ENCODE results near the gene RTKN2. TPM values are rescaled to one million over a fixed set of nuclear protein-coding genes. Genes with fewer than 3 reads are reported as not detected.

Gene RTKN2
- total RNA-seq, 1 donor from 2014 or later = 8.1 TPM

- no peak for DNase-seq
These were observed 96.9 kb downstream of the RTKN2 start for GRCh38 chr10:62171791-62172190.

- no peak for DNase-seq
These were observed 97.9 kb downstream of the RTKN2 start for GRCh38 chr10:62170732-62171131.

GRCh38 chr10:62166331-62167131 is 102.1 kb downstream of the RTKN2 start:
- DNase-seq = peak; percentile 10

GRCh38 chr10:62165803-62166202 is 102.8 kb downstream of the RTKN2 start:
- DNase-seq = no peak

GRCh38 chr10:62163024-62163423 is 105.6 kb downstream of the RTKN2 start:
- no peak for DNase-seq

- DNase-seq = no peak
These were observed 106.2 kb downstream of the RTKN2 start for GRCh38 chr10:62162261-62162981.

GRCh38 chr10:62159351-62159750 is 109.3 kb downstream of the RTKN2 start:
- DNase-seq = no peak

- DNase-seq = no peak
These were observed 111.0 kb downstream of the RTKN2 start for GRCh38 chr10:62157601-62158000.

GRCh38 chr10:62155054-62155680 is 113.5 kb downstream of the RTKN2 start:
- DNase-seq = no peak

GRCh38 chr10:62154231-62154630 is 114.4 kb downstream of the RTKN2 start:
- DNase-seq = no peak

GRCh38 chr10:62153191-62153590 is 115.5 kb downstream of the RTKN2 start:
- no peak for DNase-seq

GRCh38 chr10:62149621-62150020 is 119.0 kb downstream of the RTKN2 start:
- DNase-seq = no peak

- no peak for DNase-seq
These were observed 120.5 kb downstream of the RTKN2 start for GRCh38 chr10:62148155-62148554.

GRCh38 chr10:62147425-62147824 is 121.2 kb downstream of the RTKN2 start:
- no peak for DNase-seq

- no peak for DNase-seq
These were observed 131.7 kb downstream of the RTKN2 start for GRCh38 chr10:62136931-62137330.

- DNase-seq = no peak
These were observed 135.0 kb downstream of the RTKN2 start for GRCh38 chr10:62133618-62134017.

Other genes starting within 250 kb of the RTKN2 start
- gene ZNF365, start 105.5 kb upstream of the RTKN2 start, total RNA-seq = 0.41 TPM

All from tongue (tissue), 2 donors.